ENCODE results near the gene CPTP. TPM values are rescaled to one million over a fixed set of nuclear protein-coding genes. Genes with fewer than 3 reads are reported as not detected.
"Not testable (repeated sequence)": the region's sequence is repeated elsewhere in the genome, so short reads cannot be mapped to it uniquely, and the experiment has no call there.

CPTP gene
- total RNA-seq, 1 donor from 2014 or later = 17.5 TPM

DNA sequence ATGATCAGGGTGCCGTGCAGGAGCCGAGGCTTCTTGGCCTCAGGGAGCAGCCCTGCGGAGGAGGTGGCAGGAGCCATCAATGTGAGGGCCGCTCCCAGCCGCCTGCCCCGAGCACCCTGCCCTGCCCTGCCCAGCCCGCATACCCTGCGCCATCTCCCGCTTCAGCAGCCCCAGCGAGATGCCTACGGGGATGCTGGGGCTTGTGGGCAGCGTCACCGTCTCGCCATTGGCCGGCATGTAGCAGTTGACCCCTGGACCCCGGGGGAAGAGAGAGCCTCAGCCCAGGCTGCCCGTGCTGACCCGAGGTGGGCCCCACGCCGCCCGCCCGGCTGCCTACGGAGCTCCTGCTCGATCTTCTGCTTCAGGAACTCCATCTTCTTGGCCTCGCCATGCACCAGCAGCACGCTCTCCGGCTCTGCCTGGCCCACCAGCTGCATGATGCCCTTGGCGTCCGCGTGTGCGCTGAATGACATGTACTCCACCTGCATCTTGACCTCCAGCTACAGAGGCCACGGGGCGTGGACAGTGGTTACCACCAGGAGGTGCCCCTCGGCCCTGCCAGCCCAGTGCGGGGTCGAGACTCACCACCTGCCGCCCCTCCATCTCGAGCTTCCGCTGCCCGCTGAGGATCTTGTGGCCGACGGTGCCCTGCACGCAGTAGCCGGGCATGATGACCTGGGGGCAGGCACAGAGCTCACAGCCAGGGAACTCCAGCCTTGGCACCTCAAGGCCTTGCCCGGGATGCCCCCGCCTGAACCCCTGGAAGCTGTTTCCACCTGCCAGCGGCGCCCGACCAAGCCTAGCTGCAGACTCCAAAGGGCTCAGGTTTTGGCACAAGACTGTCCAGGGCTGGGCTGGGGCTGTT is 11.9 kb upstream of the CPTP start:
- DNase-seq (ENCODE audit: low spot score, unreplicated experiment) = no peak
- Mint-ChIP-seq H3K36me3 (ENCODE audit: insufficient read depth) (peaks cover 2% of the 10 kb centered on the region), H3K4me1 (ENCODE audit: low read depth) (peaks cover 1% of the 10 kb centered on the region), H3K27ac (no peak overlapping the region), H3K9me3 (ENCODE audit: low read depth) (no peaks in the 10 kb centered on the region), H3K4me3 (ENCODE audit: low read depth) (no peak overlapping the region), H3K27me3 (no peaks in the 10 kb centered on the region)
- TF ChIP-seq, protein P1, sequence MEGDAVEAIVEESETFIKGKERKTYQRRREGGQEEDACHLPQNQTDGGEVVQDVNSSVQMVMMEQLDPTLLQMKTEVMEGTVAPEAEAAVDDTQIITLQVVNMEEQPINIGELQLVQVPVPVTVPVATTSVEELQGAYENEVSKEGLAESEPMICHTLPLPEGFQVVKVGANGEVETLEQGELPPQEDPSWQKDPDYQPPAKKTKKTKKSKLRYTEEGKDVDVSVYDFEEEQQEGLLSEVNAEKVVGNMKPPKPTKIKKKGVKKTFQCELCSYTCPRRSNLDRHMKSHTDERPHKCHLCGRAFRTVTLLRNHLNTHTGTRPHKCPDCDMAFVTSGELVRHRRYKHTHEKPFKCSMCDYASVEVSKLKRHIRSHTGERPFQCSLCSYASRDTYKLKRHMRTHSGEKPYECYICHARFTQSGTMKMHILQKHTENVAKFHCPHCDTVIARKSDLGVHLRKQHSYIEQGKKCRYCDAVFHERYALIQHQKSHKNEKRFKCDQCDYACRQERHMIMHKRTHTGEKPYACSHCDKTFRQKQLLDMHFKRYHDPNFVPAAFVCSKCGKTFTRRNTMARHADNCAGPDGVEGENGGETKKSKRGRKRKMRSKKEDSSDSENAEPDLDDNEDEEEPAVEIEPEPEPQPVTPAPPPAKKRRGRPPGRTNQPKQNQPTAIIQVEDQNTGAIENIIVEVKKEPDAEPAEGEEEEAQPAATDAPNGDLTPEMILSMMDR (IDR thresholded peaks at IDR 0.05; ENCODE audit: unreplicated experiment) = no peak

GRCh38 chr1:1313500-1314236 is 10.9 kb upstream of the CPTP start:
- no peak for DNase-seq (ENCODE audit: low spot score, unreplicated experiment)
- Mint-ChIP-seq H3K27me3 (no peaks in the 10 kb centered on the region), H3K9me3 (ENCODE audit: low read depth) (no peaks in the 10 kb centered on the region), H3K36me3 (ENCODE audit: insufficient read depth) (peaks cover 2% of the 10 kb centered on the region), H3K27ac (peak overlapping the region; percentile 62), H3K4me1 (ENCODE audit: low read depth) (peaks cover 1% of the 10 kb centered on the region), H3K4me3 (ENCODE audit: low read depth) (no peak overlapping the region)
- TF ChIP-seq, protein P1 (IDR thresholded peaks at IDR 0.05; ENCODE audit: unreplicated experiment) = no peak

DNA sequence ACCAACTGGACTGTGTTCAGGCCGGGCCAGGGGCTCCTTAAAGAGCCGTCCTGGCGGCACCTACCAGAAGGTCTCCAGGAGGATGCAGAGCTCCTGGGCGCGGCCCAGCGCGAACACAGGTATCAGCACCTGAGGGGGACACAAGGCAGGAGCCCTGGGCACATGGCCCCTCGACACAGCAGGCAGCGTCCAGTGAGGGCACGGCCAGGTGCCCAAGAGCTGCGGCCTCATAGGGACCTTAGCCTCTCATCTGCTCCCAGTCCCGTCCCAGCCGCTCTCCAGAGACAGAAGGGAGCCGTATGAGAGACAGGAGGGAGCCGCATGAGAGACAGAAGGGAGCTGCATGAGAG is 10.4 kb upstream of the CPTP start:
- peaks cover 1% of the 10 kb centered on the region for H3K4me1 Mint-ChIP-seq (ENCODE audit: low read depth)
- H3K27me3 Mint-ChIP-seq = no peaks in the 10 kb centered on the region
- no peaks in the 10 kb centered on the region for H3K9me3 Mint-ChIP-seq (ENCODE audit: low read depth)
- no peak for DNase-seq (ENCODE audit: low spot score, unreplicated experiment)
- no peak overlapping the region for H3K4me3 Mint-ChIP-seq (ENCODE audit: low read depth)
- H3K27ac Mint-ChIP-seq = no peak overlapping the region
- peaks cover 3% of the 10 kb centered on the region for H3K36me3 Mint-ChIP-seq (ENCODE audit: insufficient read depth)
- TF ChIP-seq, protein P1 (IDR thresholded peaks at IDR 0.05; ENCODE audit: unreplicated experiment) = no peak

- Mint-ChIP-seq H3K36me3 (ENCODE audit: insufficient read depth) (peaks cover 3% of the 10 kb centered on the region), H3K27me3 (no peaks in the 10 kb centered on the region), H3K4me3 (ENCODE audit: low read depth) (no peak overlapping the region), H3K27ac (no peak overlapping the region), H3K4me1 (ENCODE audit: low read depth) (peaks cover 1% of the 10 kb centered on the region), H3K9me3 (ENCODE audit: low read depth) (no peaks in the 10 kb centered on the region)
- no peak for DNase-seq (ENCODE audit: low spot score, unreplicated experiment)
- TF ChIP-seq, protein P1 (IDR thresholded peaks at IDR 0.05; ENCODE audit: unreplicated experiment) = no peak
Observed at GRCh38 chr1:1314678-1315335, 9.8 kb upstream of the CPTP start.

- Mint-ChIP-seq H3K9me3 (ENCODE audit: low read depth) (no peaks in the 10 kb centered on the region), H3K36me3 (ENCODE audit: insufficient read depth) (peaks cover 3% of the 10 kb centered on the region), H3K4me3 (ENCODE audit: low read depth) (no peak overlapping the region), H3K27ac (peak overlapping the region; percentile 19), H3K4me1 (ENCODE audit: low read depth) (peaks cover 1% of the 10 kb centered on the region), H3K27me3 (no peaks in the 10 kb centered on the region)
- TF ChIP-seq, protein P1 (IDR thresholded peaks at IDR 0.05; ENCODE audit: unreplicated experiment) = no peak
- no peak for DNase-seq (ENCODE audit: low spot score, unreplicated experiment)
Observed at GRCh38 chr1:1315435-1315954, 9.1 kb upstream of the CPTP start.

DNA sequence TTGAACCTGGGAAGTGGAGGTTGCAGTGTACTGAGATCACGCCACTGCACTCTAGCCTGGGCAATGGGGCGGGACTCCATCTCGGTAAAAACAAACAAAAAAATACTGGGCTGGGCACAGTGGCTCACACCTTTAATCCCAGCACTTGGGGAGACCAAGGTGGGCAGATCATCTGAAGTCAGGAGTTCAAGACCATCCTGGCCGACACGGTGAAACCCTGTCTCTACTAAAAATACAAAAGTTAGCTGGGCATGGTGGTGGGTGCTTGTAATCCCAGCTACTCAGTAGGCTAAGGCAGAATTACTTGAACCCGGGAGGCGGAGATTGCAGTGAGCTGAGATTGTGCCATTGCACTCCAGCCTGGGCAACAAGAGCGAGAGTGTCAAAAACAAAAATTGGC is 8.4 kb upstream of the CPTP start:
- H3K9me3 Mint-ChIP-seq (ENCODE audit: low read depth); H3K4me3 Mint-ChIP-seq (ENCODE audit: low read depth); H3K4me1 Mint-ChIP-seq (ENCODE audit: low read depth); H3K27me3 Mint-ChIP-seq; H3K36me3 Mint-ChIP-seq (ENCODE audit: insufficient read depth); DNase-seq (ENCODE audit: low spot score, unreplicated experiment): not testable (repeated sequence)
- peak overlapping the region; percentile 37 for H3K27ac Mint-ChIP-seq

Data from progenitor cell of endocrine pancreas (in vitro differentiated cells).